Kidney capillary endothelial cell (primary cell): ENCODE data around the gene ZBTB20.

Experiments used
- DNase-seq: peaks from one replicate; pipeline ENCODE4 v3.0.0-alpha.2; 2018; ENCODE audit warnings: low spot score

Gene ZBTB20

GRCh38 chr3:114928989-114929640 is 218.0 kb downstream of the ZBTB20 start:
- DNase-seq = no peak

DNA sequence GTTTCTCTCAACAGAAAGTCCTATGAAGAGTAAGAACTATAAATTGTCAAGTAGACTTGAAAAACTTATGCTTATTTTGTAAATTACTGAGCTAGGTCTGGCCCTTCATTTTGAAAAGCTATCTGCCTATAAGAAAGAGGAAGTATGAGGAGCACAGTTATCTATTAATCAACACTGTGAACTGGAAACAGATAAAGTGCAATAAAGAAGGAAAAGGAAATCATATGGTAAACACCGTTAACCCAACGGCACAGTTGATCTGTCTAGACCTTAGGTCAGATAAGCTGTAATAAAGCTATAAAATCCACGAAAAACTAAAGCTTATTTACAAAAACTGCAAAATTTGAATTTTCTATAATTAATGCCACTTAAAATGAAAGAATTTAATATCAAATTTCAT is 242.5 kb downstream of the ZBTB20 start:
- DNase-seq = no peak

DNA sequence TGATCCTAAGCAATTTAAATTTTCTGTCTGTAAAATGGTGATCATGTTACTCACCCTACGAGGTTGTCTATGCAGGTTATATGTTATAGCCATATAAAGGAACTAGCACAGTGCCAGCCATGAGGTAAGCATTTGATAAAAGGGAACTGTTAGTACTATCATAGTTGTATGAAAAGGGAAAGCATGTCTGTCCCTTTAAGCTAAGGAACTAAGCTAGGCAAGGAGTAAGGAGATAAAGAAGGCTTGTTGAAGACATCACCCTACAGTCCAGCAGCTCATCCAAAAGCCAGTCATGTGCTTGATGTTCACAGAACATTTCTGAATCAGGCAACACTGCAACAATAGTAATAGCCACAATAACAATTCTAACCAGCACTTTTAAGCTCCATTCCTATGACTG is 243.9 kb downstream of the ZBTB20 start:
- no peak for DNase-seq

DNA sequence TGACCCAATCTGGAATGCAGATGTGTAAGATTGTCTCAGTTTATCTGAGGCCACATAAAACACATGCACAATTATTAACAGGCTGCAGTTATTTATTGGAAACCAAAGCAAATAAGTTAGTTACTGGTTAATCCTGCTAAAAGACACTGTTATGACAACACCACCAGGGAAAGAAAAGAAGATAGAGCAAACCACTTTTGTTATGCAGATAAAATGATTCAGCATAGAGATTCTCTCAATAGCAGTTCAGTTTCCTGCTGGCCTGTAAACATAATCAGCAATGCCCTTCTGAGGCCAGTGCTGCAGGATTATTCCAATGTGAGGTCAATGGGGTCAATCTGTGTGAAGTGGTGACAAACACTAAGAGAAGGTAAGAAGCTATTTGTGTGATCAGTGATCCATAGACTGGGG is 244.4 kb downstream of the ZBTB20 start:
- no peak for DNase-seq

DNA sequence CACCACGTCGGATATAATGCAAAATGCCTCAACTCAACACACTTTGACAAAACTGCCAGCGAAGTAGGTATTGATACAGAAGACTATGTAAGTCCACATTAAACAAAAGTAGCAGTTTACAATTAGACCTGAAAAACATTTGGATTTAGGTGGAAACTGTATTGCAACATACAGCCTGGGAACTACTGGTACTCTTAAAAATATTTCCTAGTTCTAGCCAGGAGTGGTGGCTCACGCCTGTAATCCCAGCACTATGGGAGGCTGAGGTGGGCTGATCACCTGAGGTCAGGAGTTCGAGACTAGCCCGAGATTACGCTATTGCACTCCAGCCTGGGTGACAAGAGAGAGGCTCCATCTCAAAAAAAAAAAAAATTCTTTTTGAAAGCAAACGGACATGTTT is 246.2 kb downstream of the ZBTB20 start:
- DNase-seq = no peak

GRCh38 chr3:114899186-114899931 is 247.7 kb downstream of the ZBTB20 start:
- no peak for DNase-seq

DNA sequence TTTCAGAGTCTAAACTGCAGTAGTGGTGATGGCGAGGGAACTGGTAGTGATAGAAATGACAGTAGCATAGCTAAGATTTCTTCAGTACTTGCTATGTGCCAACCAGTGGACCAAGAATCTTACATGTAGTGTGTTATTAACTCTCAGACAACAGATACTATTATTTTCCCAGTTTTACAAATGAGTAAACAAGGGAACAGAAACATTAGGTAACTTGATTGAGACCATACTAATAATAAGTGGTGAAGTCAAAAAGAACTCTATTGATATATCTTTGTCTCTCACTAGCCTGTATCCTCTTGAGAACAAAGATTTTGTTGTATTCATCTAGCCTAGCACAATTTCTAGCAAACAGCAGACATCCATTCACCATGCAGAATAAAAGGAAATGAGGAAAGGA is 250.1 kb downstream of the ZBTB20 start:
- no peak for DNase-seq

DNA sequence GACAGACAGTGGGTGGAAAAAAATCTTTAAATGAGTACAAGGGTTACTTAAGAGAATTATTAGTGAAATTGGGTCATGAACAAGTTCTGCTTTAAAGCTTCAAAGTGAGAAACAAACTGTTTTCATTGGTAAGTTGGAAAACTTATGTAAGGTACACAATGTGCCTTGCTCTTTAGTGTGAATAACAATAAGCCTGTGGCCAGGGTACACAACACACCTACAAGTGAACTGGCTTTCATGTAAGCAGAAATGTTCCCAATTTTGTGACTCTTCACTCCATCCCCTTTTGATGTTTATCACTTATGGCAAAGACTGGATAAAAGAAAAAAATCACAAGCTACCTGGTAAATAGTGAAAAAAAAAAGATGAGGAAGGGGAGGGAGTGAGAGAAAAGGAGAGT is 253.7 kb downstream of the ZBTB20 start:
- no peak for DNase-seq

DNA sequence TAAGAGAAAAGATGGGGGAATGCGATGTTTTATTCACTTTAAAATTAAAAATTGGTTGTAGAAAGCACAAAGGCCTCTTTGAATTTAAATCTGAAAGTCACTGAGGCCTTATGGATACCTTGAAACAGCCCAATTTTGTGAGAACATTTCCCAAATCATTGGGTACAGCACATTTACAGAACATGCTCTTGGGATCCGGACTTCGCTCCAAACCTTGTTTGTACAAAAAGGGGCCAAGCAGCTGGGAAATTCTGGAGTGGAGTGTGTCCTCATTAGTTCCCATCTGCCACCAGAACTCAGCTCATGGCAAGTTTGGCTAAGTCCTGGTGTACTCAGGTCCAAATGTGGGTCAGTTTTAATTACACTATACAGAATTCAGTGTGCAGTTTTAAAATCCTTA is 254.2 kb downstream of the ZBTB20 start:
- DNase-seq = no peak

DNA sequence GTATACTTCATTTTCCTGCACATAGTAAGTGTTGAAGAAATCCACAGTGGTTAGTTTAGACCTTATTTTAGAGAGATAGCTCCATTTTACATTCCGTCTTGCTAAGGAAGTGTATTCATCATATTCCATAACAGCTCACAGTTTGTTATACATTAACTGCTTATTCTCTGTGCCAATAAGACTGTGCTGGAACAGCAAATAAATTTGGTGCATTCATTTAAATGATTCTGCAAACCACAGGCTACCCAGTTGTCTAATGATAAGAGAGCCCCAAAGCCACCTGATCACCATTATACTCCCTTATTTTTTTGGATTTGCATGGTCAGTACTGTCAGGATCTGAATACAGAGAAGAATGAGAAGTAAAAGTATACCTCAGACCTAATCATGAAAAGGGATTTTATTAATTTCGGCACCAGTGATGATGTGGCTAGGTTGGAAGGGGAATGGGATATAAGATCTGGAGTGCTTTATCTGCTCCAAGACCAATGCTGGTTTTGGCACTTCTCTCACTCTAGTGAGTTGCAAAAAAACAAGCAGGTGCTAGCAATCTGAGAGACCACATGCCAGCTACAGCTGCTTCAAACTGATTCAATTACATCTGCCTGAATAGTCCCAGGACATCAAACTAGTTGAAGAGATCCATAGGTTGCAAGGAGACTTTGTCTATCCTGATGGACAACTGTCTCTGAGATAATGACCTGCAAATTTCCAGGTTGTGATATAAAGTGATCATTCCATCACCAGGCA is 254.8 kb downstream of the ZBTB20 start:
- no peak for DNase-seq

GRCh38 chr3:114887806-114888205 is 259.3 kb downstream of the ZBTB20 start:
- DNase-seq = no peak

DNA sequence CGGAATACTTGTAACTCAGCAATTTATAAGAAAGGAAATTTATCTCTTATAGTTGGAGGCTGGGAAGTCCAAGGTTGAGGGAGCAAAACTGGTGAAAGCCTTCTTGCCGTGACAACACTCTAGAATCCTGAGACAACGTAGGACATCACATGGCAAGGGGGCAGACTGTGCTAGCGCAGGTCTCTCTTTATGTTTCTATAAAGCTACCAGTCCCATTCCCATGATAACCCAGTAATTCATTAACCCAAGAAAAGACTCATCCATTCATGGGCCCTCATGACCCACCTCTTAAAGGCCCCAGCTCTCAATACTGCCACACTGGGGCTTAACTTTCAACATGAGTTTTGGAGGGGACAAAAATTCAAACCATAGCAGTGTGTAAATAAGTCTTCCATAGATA is 260.2 kb downstream of the ZBTB20 start:
- DNase-seq = no peak

GRCh38 chr3:114884213-114884923 is 262.7 kb downstream of the ZBTB20 start:
- no peak for DNase-seq

- no peak for DNase-seq
These were observed 267.0 kb downstream of the ZBTB20 start for GRCh38 chr3:114880078-114880477.

- DNase-seq = peak; percentile 59
These were observed 267.7 kb downstream of the ZBTB20 start for GRCh38 chr3:114879059-114880031.

- peak; percentile 29 for DNase-seq
These were observed 268.8 kb downstream of the ZBTB20 start for GRCh38 chr3:114878114-114878839.

GRCh38 chr3:114877378-114878113 is 269.5 kb downstream of the ZBTB20 start:
- no peak for DNase-seq

GRCh38 chr3:114874522-114874971 is 272.5 kb downstream of the ZBTB20 start:
- DNase-seq = no peak

DNA sequence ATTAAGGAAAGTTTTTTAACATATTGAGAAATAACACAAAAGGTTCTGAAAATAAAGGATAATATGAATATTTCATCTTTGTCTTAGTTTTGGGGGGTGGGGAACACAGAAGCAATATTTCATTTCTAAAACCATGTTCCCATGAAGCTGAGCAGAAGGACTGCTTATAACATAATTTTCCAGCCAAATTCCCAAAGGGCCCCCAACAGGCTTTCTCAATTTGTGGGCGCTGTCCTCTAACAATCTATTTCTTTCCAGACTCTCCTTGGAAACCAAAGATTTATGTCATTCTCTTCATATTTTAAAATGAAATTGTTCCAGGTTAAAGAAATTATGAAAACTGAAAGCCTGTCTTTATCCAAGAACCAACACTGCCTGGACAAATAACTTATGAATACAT is 273.5 kb downstream of the ZBTB20 start:
- DNase-seq = no peak

DNA sequence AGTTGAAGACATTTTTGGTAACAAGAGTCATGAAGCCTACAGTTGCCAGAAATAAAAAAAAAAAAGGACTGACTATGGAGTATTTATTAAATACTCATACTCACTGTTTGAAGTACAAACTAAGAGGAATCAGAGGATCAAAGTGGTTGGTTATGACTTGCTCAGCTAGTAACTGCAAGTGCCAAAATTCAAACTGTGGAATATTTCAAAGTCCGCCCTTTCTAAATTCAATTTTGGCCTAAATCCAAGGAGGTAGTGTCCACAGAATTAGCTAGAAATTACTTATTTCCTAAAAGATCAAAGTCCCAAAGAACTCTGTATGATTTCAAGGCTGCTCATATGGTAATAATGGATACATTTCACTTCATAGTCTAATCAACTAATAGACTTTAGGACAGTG is 274.5 kb downstream of the ZBTB20 start:
- DNase-seq = no peak
